Spleen (tissue), 11 donors: ENCODE data around the gene PLCH1. TPM values are rescaled to one million over a fixed set of nuclear protein-coding genes. Genes with fewer than 3 reads are reported as not detected.

Experiments
- DNase-seq: peaks from one replicate; pipeline ENCODE4 v3.0.0-alpha.2; 2020
- H3K27ac ChIP-seq, 8 donors: fragments of 200-600 bp; sonication (generic) in 7 of 8; 1 replicate in 4 of 8; 2 replicates in 4 of 8; pipeline versions ENCODE4 v1.5.0 to v1.8.0; 2016 to 2021; ENCODE audit warnings: inconsistent platforms in 4 of 8, mild to moderate bottlenecking in 4 of 8, moderate library complexity in 1 of 8
- H3K27me3 ChIP-seq, 7 donors: fragments of 200-600 bp; sonication (generic) in 6 of 7; replicated peaks in 1 of 7; 1 replicate in 4 of 7; 2 replicates in 3 of 7; pipeline versions ENCODE4 v1.5.0 to v1.8.0; 2016 to 2021; ENCODE audit warnings: inconsistent platforms in 3 of 7, mild to moderate bottlenecking in 1 of 7
- H3K36me3 ChIP-seq, 6 donors: fragments of 200-600 bp; sonication (generic) in 5 of 6; 1 replicate in 4 of 6; 2 replicates in 2 of 6; pipeline versions ENCODE4 v1.5.0 to v1.8.0; 2016 to 2021; ENCODE audit warnings: inconsistent platforms in 2 of 6
- H3K4me1 ChIP-seq, 6 donors: fragments of 200-600 bp; sonication (generic) in 5 of 6; 1 replicate in 3 of 6; 2 replicates in 3 of 6; pipeline versions ENCODE4 v1.5.0 to v1.8.0; 2016 to 2021; ENCODE audit warnings: inconsistent platforms in 3 of 6
- H3K4me3 ChIP-seq, 8 donors: fragments of 200-600 bp; sonication (generic) in 7 of 8; 1 replicate in 4 of 8; 2 replicates in 4 of 8; pipeline versions ENCODE4 v1.5.0 to v1.8.0; 2016 to 2021; ENCODE audit warnings: inconsistent platforms in 4 of 8, mild to moderate bottlenecking in 4 of 8, moderate library complexity in 2 of 8
- H3K9me3 ChIP-seq, 8 donors: fragments of 200-600 bp; sonication (generic) in 7 of 8; 1 replicate in 4 of 8; 2 replicates in 4 of 8; pipeline versions ENCODE4 v1.5.0 to v1.8.0; 2016 to 2021; ENCODE audit warnings: inconsistent platforms in 4 of 8
- CTCF ChIP-seq, 11 experiments: fragments of 200-600 bp in 7 of 11; fragments of 450-650 bp in 4 of 11; sonication (generic) in 4 of 11; IDR thresholded peaks in 8 of 11; conservative IDR thresholded peaks in 3 of 11; 1 replicate in 7 of 11; 2 replicates in 4 of 11; pipeline versions ENCODE4 v1.4.0 to v1.8.0; 2016 to 2021; ENCODE audit warnings: antibody characterized with exemption in 11 of 11, inconsistent platforms in 4 of 11, mild to moderate bottlenecking in 1 of 11
- POLR2A ChIP-seq, 3 donors: fragments of 450-650 bp; IDR thresholded peaks; one replicate each; pipeline ENCODE4 v1.5.1; 2017; ENCODE audit warnings: antibody characterized with exemption in 3 of 3, mild to moderate bottlenecking in 1 of 3
- POLR2AphosphoS5 ChIP-seq, 3 donors: sonication (generic); formaldehyde crosslinking; IDR thresholded peaks; one replicate each; pipeline ENCODE4 v1.5.1; 2017; ENCODE audit warnings: antibody characterized with exemption in 3 of 3
- WGBS, 5 donors: extraction: QIAGEN DNeasy Blood & Tissue Kit in 3 of 5; methylation state at CpG; one replicate each; pipeline versions ENCODE4 v1.1.5 to v1.1.7; 2013 to 2018; 5-methylcytosine and 5-hydroxymethylcytosine counted together
- intact Hi-C: fragments of 100-400 bp; cut with DNase I; formaldehyde crosslinking; loops from one replicate; pipeline ENCODE4 v1.15.0; 2023; ENCODE audit warnings: low total_unique reads
- polyA plus RNA-seq, 3 donors: library from polyadenylated mRNA; stranded (reverse); fragments of 200-250 nt; gene quantifications; one replicate each; pipeline ENCODE4 v1.2.1, GENCODE V29; 2013
- total RNA-seq, 7 donors: library from RNA; depleted of rRNA in 3 of 7; stranded (reverse); fragments of >200 nt in 3 of 7; fragmentation: NEBNext Ultra II Directional in 4 of 7; extraction: Animal tissue kit (Norgen Biotek cat#: 25700) in 4 of 7; gene quantifications; one replicate each; pipeline versions ENCODE4 v1.1.0 to v1.2.1, GENCODE V29; 2016 to 2021
- donor health status: healthy with polysubstance abuse.
- donor health status: DM: no; HTN: no; CAD: no; lungs with moderate emphysema.
- donor health status: DM: no; HTN: no; CAD: no.
- donor health status: Bipolar disorder and iron deficiency.
- donor health status: healthy.
- donor health status: DM: no; HTN: no; CAD: no.
- donor health status: DM: yes; HTN: yes; CAD: no.

The PLCH1 gene
- total and polyA plus RNA-seq, 10 donors, result 0.02 to 0.37 (median 0.13) TPM; not detected in 1

- H3K36me3 ChIP-seq, result peaks cover 0 to 23% (median 4%) of the 10 kb centered on the region in 6 donors
- H3K9me3 ChIP-seq, result peaks cover 0 to 14% (median 5%) of the 10 kb centered on the region in 8 donors
- H3K27me3 ChIP-seq, result no peaks in the 10 kb centered on the region
- H3K27ac ChIP-seq, result peak overlapping the region in 1 of 8 donors; percentile 41
- H3K4me3 ChIP-seq, result no peak overlapping the region
- no peak for TF ChIP-seq CTCF (IDR thresholded peaks at IDR 0.05 in 8 of 11, conservative IDR thresholded peaks at IDR 0.05 in 3 of 11)
- no peak for TF ChIP-seq POLR2A (IDR thresholded peaks at IDR 0.05)
- no peak for TF ChIP-seq POLR2AphosphoS5 (IDR thresholded peaks at IDR 0.05)
- no peak for DNase-seq
- H3K4me1 ChIP-seq, result no peaks in the 10 kb centered on the region
- WGBS, 5 donors, result 58 to 73% (median 68%) methylated on average over 4 of the region's 4 CpGs
- intact Hi-C loops, result no loop called here
Measured at GRCh38 chr3:155790272-155790925, 45.5 kb upstream of the PLCH1 start.

- Histone ChIP-seq H3K27me3 (no peaks in the 10 kb centered on the region), H3K4me3 (no peak overlapping the region), H3K36me3 (peaks cover 0 to 33% (median 5%) of the 10 kb centered on the region in 6 donors), H3K27ac (no peak overlapping the region), H3K4me1 (no peaks in the 10 kb centered on the region), H3K9me3 (peaks cover 0 to 26% (median 24%) of the 10 kb centered on the region in 8 donors)
- DNase-seq, result no peak
- intact Hi-C loops, result no loop called here
- TF ChIP-seq POLR2A (IDR thresholded peaks at IDR 0.05) (no peak), POLR2AphosphoS5 (IDR thresholded peaks at IDR 0.05) (no peak), CTCF (IDR thresholded peaks at IDR 0.05 in 8 of 11, conservative IDR thresholded peaks at IDR 0.05 in 3 of 11) (no peak)
Measured at GRCh38 chr3:155785662-155786295, 40.9 kb upstream of the PLCH1 start.

DNA sequence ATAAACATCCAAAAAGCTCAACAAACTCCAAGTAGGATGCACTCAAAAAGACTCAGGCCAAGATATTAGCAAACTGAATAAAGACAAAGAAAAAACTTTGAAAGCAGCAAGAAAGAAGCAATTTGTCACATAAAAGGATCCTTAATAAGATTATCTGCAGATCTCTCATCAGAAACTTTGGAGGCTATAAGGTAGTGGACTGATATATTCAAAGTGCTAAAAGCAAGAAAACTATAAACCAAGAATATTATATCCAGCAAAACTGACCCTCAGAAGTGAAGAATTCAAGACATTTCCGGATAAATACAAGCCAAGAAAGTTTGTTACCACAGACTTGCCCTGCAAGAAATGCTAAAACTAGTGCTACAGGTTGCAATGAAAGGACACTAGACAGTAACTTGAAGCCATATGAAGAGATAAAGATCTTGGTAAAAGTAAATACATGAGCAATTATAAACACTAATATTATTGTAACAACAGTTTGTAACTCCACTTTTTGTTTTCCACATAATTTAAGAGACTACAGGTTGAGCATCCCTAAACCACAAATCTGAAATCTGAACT, 37.6 kb upstream of the PLCH1 start:
- H3K27ac ChIP-seq, result no peak overlapping the region
- 92 to 100% (median 94%) methylated on average over 1 of the region's 1 CpG for WGBS, 5 donors
- H3K36me3 ChIP-seq, result peaks cover 0 to 48% (median 5%) of the 10 kb centered on the region in 6 donors
- no peaks in the 10 kb centered on the region for H3K27me3 ChIP-seq
- no peaks in the 10 kb centered on the region for H3K4me1 ChIP-seq
- intact Hi-C loops, result no loop called here
- H3K4me3 ChIP-seq, result no peak overlapping the region
- H3K9me3 ChIP-seq, result peaks cover 0 to 26% (median 24%) of the 10 kb centered on the region in 8 donors
- no peak for DNase-seq
- no peak for TF ChIP-seq CTCF (IDR thresholded peaks at IDR 0.05 in 8 of 11, conservative IDR thresholded peaks at IDR 0.05 in 3 of 11)
- TF ChIP-seq POLR2A (IDR thresholded peaks at IDR 0.05), result no peak
- TF ChIP-seq POLR2AphosphoS5 (IDR thresholded peaks at IDR 0.05), result no peak

DNA sequence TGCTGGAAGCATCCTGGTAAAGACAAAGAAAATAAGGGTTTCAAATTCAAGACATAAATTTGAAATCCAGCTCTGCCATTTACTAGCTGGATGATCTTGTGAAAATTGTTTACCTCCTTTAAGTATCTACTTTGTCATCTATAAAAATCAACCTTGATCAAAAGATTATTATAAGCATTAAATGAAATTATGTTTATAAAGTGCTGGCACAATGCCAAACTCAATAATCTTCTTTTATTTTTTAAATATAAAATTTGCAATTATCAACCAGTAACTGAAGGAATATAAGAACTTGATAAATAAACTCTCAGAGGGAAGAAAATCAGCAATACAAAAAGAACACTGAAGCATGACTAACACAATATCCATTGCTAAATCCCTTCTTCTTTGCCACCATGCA, 35.4 kb upstream of the PLCH1 start:
- H3K4me1 ChIP-seq, result no peaks in the 10 kb centered on the region
- TF ChIP-seq POLR2A (IDR thresholded peaks at IDR 0.05) (no peak), POLR2AphosphoS5 (IDR thresholded peaks at IDR 0.05) (no peak), CTCF (IDR thresholded peaks at IDR 0.05 in 8 of 11, conservative IDR thresholded peaks at IDR 0.05 in 3 of 11) (no peak)
- no peak for DNase-seq
- H3K27ac ChIP-seq, result no peak overlapping the region
- peaks cover 0 to 49% (median 5%) of the 10 kb centered on the region in 6 donors for H3K36me3 ChIP-seq
- intact Hi-C loops, result no loop called here
- no peak overlapping the region for H3K4me3 ChIP-seq
- no peaks in the 10 kb centered on the region for H3K27me3 ChIP-seq
- peaks cover 0 to 26% (median 24%) of the 10 kb centered on the region in 8 donors for H3K9me3 ChIP-seq
